H1 (cell line): ENCODE measurements around the gene ANKRD13C. TPM values are rescaled to one million over a fixed set of nuclear protein-coding genes. Genes with fewer than 3 reads are reported as not detected.

Experiments
- CTCF ChIA-PET: fragments of 300-600 bp; sonication (Branson Sonifier 250); formaldehyde crosslinking; loops from one replicate; lab custom pipeline; 2021; ENCODE audit not compliant: partially characterized antibody; lab: Charles Lee
- POLR2A ChIA-PET: fragments of 300-600 bp; sonication (Branson Sonifier 250); formaldehyde crosslinking; loops from one replicate; lab custom pipeline; 2021; ENCODE audit warnings: inconsistent platforms; ENCODE audit not compliant: partially characterized antibody; lab: Charles Lee
- DNase-seq, 2 experiments: peaks; one replicate each; pipeline versions ENCODE4 v3.0.0 to v3.0.0-alpha.2; 2010 to 2022; ENCODE audit warnings: low spot score in 2 of 2, low read depth in 1 of 2, mixed read lengths in 1 of 2
- FAIRE-seq: peaks from 2 replicates; lab custom pipeline; 2011; peaks lifted over from hg19 to GRCh38; lab: Jason Lieb, UNC
- H2AFZ ChIP-seq: 2 replicates; pipeline ENCODE4 v1.8.1; 2012; ENCODE audit warnings: low read length, inconsistent platforms
- H2AK5ac ChIP-seq: 2 replicates; pipeline ENCODE4 v1.6.1; 2013; ENCODE audit warnings: low read depth, low read length
- H2BK120ac ChIP-seq: replicated peaks from 2 replicates; pipeline ENCODE3; 2013; ENCODE audit warnings: low read depth, low read length, inconsistent platforms
- H2BK12ac ChIP-seq: 2 replicates; pipeline ENCODE4 v1.6.1; 2013; ENCODE audit warnings: low read depth, low read length
- H2BK15ac ChIP-seq: 2 replicates; pipeline ENCODE4 v1.6.1; 2013; ENCODE audit warnings: low read length
- H2BK20ac ChIP-seq: 2 replicates; pipeline ENCODE4 v1.6.1; 2013; ENCODE audit warnings: low read length
- H2BK5ac ChIP-seq: 2 replicates; pipeline ENCODE4 v1.6.1; 2013; ENCODE audit warnings: low read depth, low read length
- H3K14ac ChIP-seq: 2 replicates; pipeline ENCODE4 v1.6.1; 2013; ENCODE audit warnings: inconsistent platforms; ENCODE audit not compliant: insufficient read length
- H3K18ac ChIP-seq: 2 replicates; pipeline ENCODE4 v1.6.1; 2013; ENCODE audit warnings: low read length; ENCODE audit errors: extremely low read depth
- H3K23ac ChIP-seq: 2 replicates; pipeline ENCODE4 v1.6.1; 2013; ENCODE audit warnings: inconsistent platforms; ENCODE audit not compliant: insufficient read length
- H3K23me2 ChIP-seq: 2 replicates; pipeline ENCODE4 v1.6.1; 2013; ENCODE audit warnings: low read depth, low read length
- H3K27ac ChIP-seq: 2 replicates; pipeline ENCODE4 v1.6.1; 2011; ENCODE audit warnings: low read depth, low read length, inconsistent platforms
- H3K27me3 ChIP-seq, 4 experiments: replicated peaks in 1 of 4; 1 replicate in 1 of 4; 2 replicates in 3 of 4; pipeline versions ENCODE4 v1.6.1 to v1.8.1; 2011 to 2013; ENCODE audit warnings: low read length in 3 of 4, mild to moderate bottlenecking in 3 of 4, inconsistent platforms in 2 of 4, mixed read lengths in 2 of 4, moderate library complexity in 1 of 4; ENCODE audit not compliant: control insufficient read depth in 3 of 4, insufficient read depth in 3 of 4; ENCODE audit errors: extremely low read depth in 1 of 4
- H3K36me3 ChIP-seq, 4 experiments: 2 replicates each; pipeline versions ENCODE4 v1.6.1 to v1.8.1; 2011 to 2013; ENCODE audit warnings: mild to moderate bottlenecking in 4 of 4, low read length in 3 of 4, moderate library complexity in 2 of 4, control low read depth in 1 of 4, inconsistent platforms in 1 of 4; ENCODE audit not compliant: insufficient read depth in 4 of 4, control insufficient read depth in 2 of 4
- H3K4ac ChIP-seq: replicated peaks from 2 replicates; pipeline ENCODE3; 2013; ENCODE audit warnings: low read length, low read depth, mixed read lengths, inconsistent platforms; ENCODE audit not compliant: insufficient read length
- H3K4me1 ChIP-seq, 4 experiments: replicated peaks in 1 of 4; 1 replicate in 1 of 4; 2 replicates in 3 of 4; pipeline versions ENCODE4 v1.6.1 to v1.8.1; 2011 to 2013; ENCODE audit warnings: low read length in 3 of 4, inconsistent platforms in 2 of 4, mixed read lengths in 1 of 4; ENCODE audit not compliant: insufficient read depth in 4 of 4, control insufficient read depth in 3 of 4
- H3K4me2 ChIP-seq, 2 experiments: 2 replicates each; pipeline versions ENCODE4 v1.6.1 to v1.8.1; 2011 to 2013; ENCODE audit warnings: low read depth in 2 of 2, low read length in 2 of 2, control low read depth in 1 of 2, inconsistent platforms in 1 of 2, mild to moderate bottlenecking in 1 of 2; ENCODE audit not compliant: insufficient read depth in 1 of 2
- H3K4me3 ChIP-seq, 4 experiments: fragments of 200-600, 300-600 bp in 1 of 4; sonication (generic), shearing (Covaris generic), sonication (Bioruptor Twin) in 1 of 4; 2 replicates each; pipeline versions ENCODE4 v1.5.1 to v1.8.1; 2011 to 2016; ENCODE audit warnings: low read length in 4 of 4, low read depth in 3 of 4, control low read depth in 2 of 4, inconsistent platforms in 2 of 4, mild to moderate bottlenecking in 2 of 4, mixed read lengths in 1 of 4, moderate library complexity in 1 of 4; ENCODE audit not compliant: insufficient read depth in 2 of 4; ENCODE audit errors: extremely low read depth in 1 of 4
- H3K56ac ChIP-seq: replicated peaks from 2 replicates; pipeline ENCODE3; 2013; ENCODE audit warnings: low read depth, mild to moderate bottlenecking, mixed read lengths, low read length, inconsistent platforms; ENCODE audit not compliant: insufficient read length
- H3K79me1 ChIP-seq: 2 replicates; pipeline ENCODE4 v1.6.1; 2013; ENCODE audit warnings: low read depth, low read length, control low read depth
- H3K79me2 ChIP-seq, 2 experiments: 2 replicates each; pipeline versions ENCODE4 v1.6.1 to v1.8.1; 2012 to 2013; ENCODE audit warnings: low read length in 2 of 2, mild to moderate bottlenecking in 2 of 2, inconsistent platforms in 1 of 2; ENCODE audit not compliant: insufficient read depth in 2 of 2, control insufficient read depth in 1 of 2
- H3K9ac ChIP-seq, 4 experiments: replicated peaks in 1 of 4; 1 replicate in 1 of 4; 2 replicates in 3 of 4; pipeline versions ENCODE4 v1.6.1 to v1.8.1; 2011 to 2013; ENCODE audit warnings: low read depth in 3 of 4, low read length in 3 of 4, control low read depth in 2 of 4, mild to moderate bottlenecking in 2 of 4, moderate library complexity in 2 of 4, inconsistent platforms in 1 of 4; ENCODE audit errors: extremely low read depth in 1 of 4
- H3K9me3 ChIP-seq, 2 experiments: 2 replicates each; pipeline versions ENCODE4 v1.6.1 to v1.8.1; 2012 to 2013; ENCODE audit warnings: mild to moderate bottlenecking in 2 of 2, moderate library complexity in 2 of 2, control low read depth in 1 of 2, inconsistent platforms in 1 of 2, low read depth in 1 of 2, low read length in 1 of 2, mixed read lengths in 1 of 2; ENCODE audit not compliant: insufficient read depth in 2 of 2
- H4K20me1 ChIP-seq, 2 experiments: replicated peaks in 1 of 2; 2 replicates each; pipeline versions ENCODE3 to v1.8.1; 2011 to 2013; ENCODE audit warnings: inconsistent platforms in 2 of 2, low read length in 2 of 2, mild to moderate bottlenecking in 1 of 2; ENCODE audit not compliant: insufficient read depth in 2 of 2, control insufficient read depth in 1 of 2
- H4K5ac ChIP-seq: 2 replicates; pipeline ENCODE4 v1.6.1; 2013; ENCODE audit warnings: low read length, low read depth, mixed read lengths, inconsistent platforms; ENCODE audit not compliant: insufficient read length
- H4K8ac ChIP-seq: 2 replicates; pipeline ENCODE4 v1.8.0; 2013; ENCODE audit warnings: mild to moderate bottlenecking, moderate library complexity, low read length, inconsistent platforms; ENCODE audit not compliant: insufficient read depth; ENCODE audit errors: extremely low read depth
- H4K91ac ChIP-seq: replicated peaks from 2 replicates; pipeline ENCODE3; 2013; ENCODE audit warnings: low read length, mixed read lengths, inconsistent platforms; ENCODE audit not compliant: insufficient read length
- BCL11A ChIP-seq, 2 experiments: IDR thresholded peaks; one replicate each; pipeline ENCODE4 v1.6.1; 2011; ENCODE audit warnings: low read depth in 2 of 2, low read length in 2 of 2, mild to moderate bottlenecking in 2 of 2
- CREB1 ChIP-seq: IDR thresholded peaks from 2 replicates; pipeline ENCODE4 v1.6.1; 2012; ENCODE audit warnings: inconsistent platforms
- EZH2 ChIP-seq: fragments of 200-600 bp; sonication (generic); IDR thresholded peaks from 2 replicates; pipeline ENCODE4 v1.7.1; 2012; ENCODE audit warnings: low read depth, mild to moderate bottlenecking, moderate library complexity, low read length, inconsistent platforms; ENCODE audit not compliant: severe bottlenecking
- FOSL1 ChIP-seq: IDR thresholded peaks from 2 replicates; pipeline ENCODE4 v1.6.1; 2011; ENCODE audit warnings: mild to moderate bottlenecking, low read depth, low read length, moderate library complexity; ENCODE audit not compliant: insufficient read depth
- RAD21 ChIP-seq, 2 experiments: IDR thresholded peaks in 1 of 2; conservative IDR thresholded peaks in 1 of 2; 2 replicates each; pipeline ENCODE4 v1.6.1; 2011; ENCODE audit warnings: low read depth in 2 of 2, low read length in 2 of 2, improper control_type of control experiment in 1 of 2, inconsistent platforms in 1 of 2, mild to moderate bottlenecking in 1 of 2, moderate library complexity in 1 of 2
- SIRT6 ChIP-seq: IDR thresholded peaks from one replicate; pipeline ENCODE4 v1.7.1; 2012; ENCODE audit warnings: low read length, inconsistent platforms
- WGBS, 2 experiments: shearing (Covaris generic) in 1 of 2; methylation state at CpG; one replicate each; pipeline versions ENCODE4 v1.1.6 to v1.1.7; 2013 to 2015; ENCODE audit warnings: low lambda C conversion rate in 2 of 2, mixed read lengths in 2 of 2, inconsistent platforms in 1 of 2, low coverage in 1 of 2, missing lambda C conversion rate in 1 of 2; ENCODE audit not compliant: insufficient replicate concordance in 2 of 2, insufficient coverage in 1 of 2, insufficient read length in 1 of 2; ENCODE audit errors: extremely low coverage in 1 of 2, missing lambda C conversion rate in 1 of 2; 5-methylcytosine and 5-hydroxymethylcytosine counted together
- polyA plus RNA-seq, 7 experiments: library from polyadenylated mRNA; depleted of rRNA in 3 of 7; stranded (reverse) in 5 of 7; unstranded in 2 of 7; fragments of >200 nt in 5 of 7; fragments of 200-250 nt in 2 of 7; gene quantifications; 1 replicate in 5 of 7; 2 replicates in 1 of 7; 4 replicates in 1 of 7; pipeline versions ENCODE4 v1.2.1 to v1.2.3, GENCODE V29; 2011 to 2013; ENCODE audit warnings: missing spikeins in 2 of 7, mixed read lengths in 2 of 7
- total RNA-seq: library from RNA; stranded (reverse); fragmentation: NEBNext Ultra II Directional; extraction: Animal tissue kit (Norgen Biotek cat#: 25700); gene quantifications from 2 replicates; pipeline ENCODE4 v1.2.1, GENCODE V29; 2021

ANKRD13C gene
- total and polyA plus RNA-seq, 2 of the 8 experiments (the other 6 are each of a cell fraction or from before 2014, with no cell fraction given), result 4.8 to 21.7 TPM

DNA sequence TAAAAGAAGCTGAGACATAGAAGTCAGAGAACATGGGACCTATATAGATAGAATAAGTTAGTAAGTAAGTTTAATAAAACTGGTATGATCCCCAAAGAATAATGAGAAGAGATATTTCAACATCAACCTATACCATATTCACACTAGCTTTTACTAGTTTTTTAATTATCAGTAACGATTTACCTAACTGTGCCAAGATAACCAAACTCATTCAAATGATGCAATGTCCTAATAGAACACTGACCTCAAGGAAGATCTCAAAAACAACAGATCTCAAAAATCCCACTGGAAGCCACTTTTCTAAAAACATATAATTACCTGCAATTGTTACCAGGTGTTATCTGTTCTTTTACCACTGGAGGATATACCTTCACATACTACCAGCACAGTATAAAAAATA lies 38.7 kb downstream of the ANKRD13C start:
- Histone ChIP-seq H3K36me3 (no peaks in the 10 kb centered on the region), H3K4me2 (no peak overlapping the region), H2AK5ac (no peak overlapping the region), H3K9ac (no peak overlapping the region), H3K4me3 (no peak overlapping the region), H3K23me2 (no peaks in the 10 kb centered on the region)
- TF ChIP-seq SIRT6 (no peak), EZH2 (no peak), RAD21 (IDR thresholded peaks at IDR 0.05 in 1 of 2, conservative IDR thresholded peaks at IDR 0.05 in 1 of 2; ENCODE audit: low read depth in 2 of 2, low read length in 2 of 2) (no peak), CREB1 (no peak), FOSL1 (no peak), BCL11A (IDR thresholded peaks at IDR 0.05; ENCODE audit: low read depth in 2 of 2, low read length in 2 of 2) (no peak)
- TF ChIP-seq, all 59 proteins: peak for 0
- Histone ChIP-seq H3K56ac (no peak overlapping the region), H3K27me3 (no peaks in the 10 kb centered on the region), H4K20me1 (no peaks in the 10 kb centered on the region), H3K18ac (no peak overlapping the region), H3K79me1 (no peaks in the 10 kb centered on the region; the same call in 1 of the 2 replicates), H4K5ac (no peak overlapping the region), H4K91ac (no peak overlapping the region), H2AFZ (no peak overlapping the region), H3K14ac (no peak overlapping the region), H3K9me3 (no peaks in the 10 kb centered on the region), H3K23ac (no peak overlapping the region), H2BK12ac (no peak overlapping the region), H2BK120ac (no peak overlapping the region), H4K8ac (no peak overlapping the region), H3K79me2 (peaks cover 0 to 13% of the 10 kb centered on the region in 2 experiments; a peak in 1 of 4 replicates), H3K27ac (no peak overlapping the region), H2BK5ac (no peak overlapping the region), H2BK20ac (no peak overlapping the region), H3K4me1 (no peaks in the 10 kb centered on the region), H3K4ac (no peak overlapping the region), H2BK15ac (no peak overlapping the region)
- ChIA-PET POLR2A (interaction anchor here (2.0 kb wide), 1 partner anchor 95 kb away, joined by 17 read pairs; the partner anchor contains the start of gene CTH), CTCF (interaction anchor here (0.6 to 1.7 kb wide), 5 partner anchors 76 to 192 kb away, joined by 3 to 5 read pairs (median 4); no protein-coding TSS in a partner anchor)
- 90% methylated on average over 1 of the region's 1 CpG; no CpG with 5 or more reads in 1 of the 2 experiments for WGBS, 2 experiments
- FAIRE-seq (no peak), DNase-seq (no peak)
